HCT116 (cell line): Measurements from ENCODE around the gene ZFX.

ENCODE experiments used
- JUND ChIP-seq: IDR thresholded peaks from 2 replicates; pipeline ENCODE4 v1.6.1; 2012
- POLR2A ChIP-seq: IDR thresholded peaks from 2 replicates; pipeline ENCODE4 v1.7.0; 2011; ENCODE audit warnings: borderline replicate concordance; ENCODE audit not compliant: insufficient read depth, insufficient read length; ENCODE audit errors: extremely low read depth
- TF ChIP-seq, protein P1 (sequence below), 3 experiments: fragments of 200-600 bp in 1 of 3; sonication (generic) in 1 of 3; IDR thresholded peaks in 2 of 3; conservative IDR thresholded peaks in 1 of 3; 2 replicates each; pipeline ENCODE4 v1.5.1; 2012 to 2017; ENCODE audit warnings: low read depth in 2 of 3, low read length in 2 of 3, antibody characterized with exemption in 1 of 3, borderline replicate concordance in 1 of 3, control low read depth in 1 of 3, mild to moderate bottlenecking in 1 of 3, mixed read lengths in 1 of 3, mixed run types in 1 of 3, moderate library complexity in 1 of 3; ENCODE audit not compliant: insufficient read depth in 1 of 3

DNA sequence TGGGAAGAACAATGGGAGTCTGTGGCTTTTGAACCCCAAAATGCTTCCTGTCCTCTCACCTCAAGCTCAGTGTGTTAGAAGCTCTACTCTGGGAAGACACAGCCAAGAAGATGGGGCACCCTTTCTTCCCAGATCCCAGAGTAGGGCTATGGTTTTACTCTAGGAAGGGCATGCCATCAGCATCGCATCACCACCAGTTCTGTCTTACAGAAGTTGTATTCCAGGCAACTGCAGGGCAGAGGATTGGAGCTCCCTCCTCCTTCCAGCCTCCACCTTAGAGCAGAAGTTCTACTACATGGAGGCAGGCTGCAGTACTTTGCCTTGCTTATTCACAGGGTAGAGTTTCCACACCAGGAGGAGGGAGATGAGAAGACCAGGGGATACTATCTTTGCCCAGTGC is 18.1 kb upstream of the ZFX start:
- TF ChIP-seq POLR2A, result no peak
- TF ChIP-seq JUND, result no peak
- TF ChIP-seq, protein P1, sequence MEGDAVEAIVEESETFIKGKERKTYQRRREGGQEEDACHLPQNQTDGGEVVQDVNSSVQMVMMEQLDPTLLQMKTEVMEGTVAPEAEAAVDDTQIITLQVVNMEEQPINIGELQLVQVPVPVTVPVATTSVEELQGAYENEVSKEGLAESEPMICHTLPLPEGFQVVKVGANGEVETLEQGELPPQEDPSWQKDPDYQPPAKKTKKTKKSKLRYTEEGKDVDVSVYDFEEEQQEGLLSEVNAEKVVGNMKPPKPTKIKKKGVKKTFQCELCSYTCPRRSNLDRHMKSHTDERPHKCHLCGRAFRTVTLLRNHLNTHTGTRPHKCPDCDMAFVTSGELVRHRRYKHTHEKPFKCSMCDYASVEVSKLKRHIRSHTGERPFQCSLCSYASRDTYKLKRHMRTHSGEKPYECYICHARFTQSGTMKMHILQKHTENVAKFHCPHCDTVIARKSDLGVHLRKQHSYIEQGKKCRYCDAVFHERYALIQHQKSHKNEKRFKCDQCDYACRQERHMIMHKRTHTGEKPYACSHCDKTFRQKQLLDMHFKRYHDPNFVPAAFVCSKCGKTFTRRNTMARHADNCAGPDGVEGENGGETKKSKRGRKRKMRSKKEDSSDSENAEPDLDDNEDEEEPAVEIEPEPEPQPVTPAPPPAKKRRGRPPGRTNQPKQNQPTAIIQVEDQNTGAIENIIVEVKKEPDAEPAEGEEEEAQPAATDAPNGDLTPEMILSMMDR (IDR thresholded peaks at IDR 0.05 in 2 of 3, conservative IDR thresholded peaks at IDR 0.05 in 1 of 3; ENCODE audit: borderline replicate concordance in 1 of 3, insufficient read depth in 1 of 3, low read depth in 2 of 3, low read length in 2 of 3), result no peak
